NCI-H460 (cell line): Measurements from ENCODE around the gene NXPE1. TPM values are rescaled to one million over a fixed set of nuclear protein-coding genes. Genes with fewer than 3 reads are reported as not detected.
"Not testable (repeated sequence)": the region's sequence is repeated elsewhere in the genome, so short reads cannot be mapped to it uniquely, and the experiment has no call there.

Source experiments
- DNase-seq: peaks from one replicate; pipeline ENCODE4 v3.0.0-alpha.2; 2016; ENCODE audit warnings: low read depth; ENCODE audit errors: extremely low read depth
- polyA plus RNA-seq: library from polyadenylated mRNA; depleted of rRNA; stranded (reverse); fragments of >200 nt; gene quantifications from 2 replicates; pipeline ENCODE4 v1.2.3, GENCODE V29; 2014; cell fraction: nucleus; rRNA removed
- total RNA-seq: library from RNA; depleted of rRNA; stranded (reverse); fragments of >200 nt; shearing (Covaris generic); gene quantifications from 2 replicates; pipeline ENCODE4 v1.2.3, GENCODE V29; 2014; rRNA removed

NXPE1 gene
- not detected in 2 replicates for total RNA-seq
- polyA plus RNA-seq: not detected in 2 replicates

- no peak for DNase-seq
Observed at GRCh38 chr11:114559425-114560310, at the start of gene NXPE1. TSS of gene NXPE1 (minus strand) at chr11:114559881. CDS start at chr11:114551201, 8,680 bp downstream.

- no peak for DNase-seq
Observed at GRCh38 chr11:114609429-114609828, 49.7 kb upstream of the NXPE1 start.

GRCh38 chr11:114608605-114609004, 48.9 kb upstream of the NXPE1 start:
- not testable (repeated sequence) for DNase-seq

- DNase-seq: no peak
Observed at GRCh38 chr11:114607753-114608459, 48.2 kb upstream of the NXPE1 start.

GRCh38 chr11:114606802-114607075, 47.1 kb upstream of the NXPE1 start:
- not testable (repeated sequence) for DNase-seq

- no peak for DNase-seq
Observed at GRCh38 chr11:114606003-114606801, 46.5 kb upstream of the NXPE1 start.

- DNase-seq: no peak
Observed at GRCh38 chr11:114605370-114605769, 45.7 kb upstream of the NXPE1 start.

GRCh38 chr11:114604886-114605285, 45.2 kb upstream of the NXPE1 start:
- DNase-seq: no peak

- DNase-seq: no peak
Observed at GRCh38 chr11:114604179-114604813, 44.6 kb upstream of the NXPE1 start.

GRCh38 chr11:114603151-114603550, 43.5 kb upstream of the NXPE1 start:
- DNase-seq: not testable (repeated sequence)

- no peak for DNase-seq
Observed at GRCh38 chr11:114598461-114598860, 38.8 kb upstream of the NXPE1 start.

- DNase-seq: no peak
Observed at GRCh38 chr11:114596175-114596919, 36.7 kb upstream of the NXPE1 start.

- DNase-seq: no peak
Observed at GRCh38 chr11:114595571-114595970, 35.9 kb upstream of the NXPE1 start, which contains the start of gene NXPE4. TSS of gene NXPE4 (minus strand) at chr11:114595786. CDS start at chr11:114594759, 1,027 bp downstream.

- DNase-seq: no peak
Observed at GRCh38 chr11:114594703-114595102, 35.0 kb upstream of the NXPE1 start.

- DNase-seq: no peak
Observed at GRCh38 chr11:114587398-114587953, 27.8 kb upstream of the NXPE1 start.

GRCh38 chr11:114586797-114587196, 27.1 kb upstream of the NXPE1 start:
- DNase-seq: no peak

GRCh38 chr11:114571712-114572111, 12.0 kb upstream of the NXPE1 start:
- DNase-seq: no peak

GRCh38 chr11:114569801-114570200, 10.1 kb upstream of the NXPE1 start:
- no peak for DNase-seq

GRCh38 chr11:114566276-114566675, 6.6 kb upstream of the NXPE1 start:
- no peak for DNase-seq
